NCI-H2107 treated with DMSO at 0.1 percent for 48 hours (cell line): ENCODE data around the gene ACTRT1.

Source experiments
- DNase-seq: peaks from one replicate; lab custom pipeline; 2025; ENCODE audit not compliant: unreplicated experiment; lab: John Stamatoyannopoulos, UW

Gene ACTRT1

DNA sequence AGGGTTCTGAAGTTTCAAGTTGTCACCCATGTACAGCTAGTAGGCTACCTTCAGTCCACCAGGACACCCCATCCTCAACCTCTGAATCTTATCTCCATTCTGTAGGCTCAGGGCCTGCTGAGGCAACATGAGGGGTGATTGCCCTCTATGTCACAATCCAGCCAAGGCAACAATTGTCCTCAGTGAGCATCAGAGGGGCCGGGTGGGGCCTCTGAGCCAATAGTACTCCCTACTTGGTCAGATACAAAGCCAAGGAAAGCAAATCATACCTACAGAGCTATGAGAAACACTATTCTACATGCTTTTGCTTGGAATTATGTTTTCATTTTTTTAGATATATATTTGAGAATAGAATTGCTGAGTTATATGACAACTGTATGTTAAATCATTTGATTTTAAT lies at the start of gene ACTRT1:
Gene ACTRT1 (minus strand): TSS at position 101 of the 400 bp plus-strand sequence. CDS start 197 bp downstream, outside the sequence.
- no peak for DNase-seq

GRCh38 chrX:128078545-128078944 lies 26.3 kb upstream of the ACTRT1 start:
- DNase-seq = no peak

GRCh38 chrX:128057421-128057820 lies 5.2 kb upstream of the ACTRT1 start:
- DNase-seq = no peak

GRCh38 chrX:128051526-128051925 lies 677 bp downstream of the ACTRT1 start:
- no peak for DNase-seq

GRCh38 chrX:128035318-128035717 lies 16.9 kb downstream of the ACTRT1 start:
- no peak for DNase-seq

DNA sequence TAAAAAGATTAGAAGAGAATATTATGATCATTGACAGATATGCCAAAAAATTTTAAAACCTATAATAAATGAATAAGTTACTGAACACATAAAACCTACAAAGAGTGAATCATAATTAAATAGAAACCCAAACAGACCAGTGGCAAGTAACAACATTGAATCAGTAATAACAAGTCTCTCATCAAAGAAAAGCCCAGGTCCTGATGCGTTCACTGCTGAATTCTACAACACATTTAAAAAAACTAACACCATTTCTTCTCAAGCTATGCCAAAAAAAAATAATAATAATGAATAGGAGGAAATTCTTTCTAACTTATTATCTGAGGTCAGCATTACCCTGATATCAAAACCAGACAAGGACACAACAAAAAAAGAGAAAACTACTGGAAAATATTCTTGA lies 30.6 kb downstream of the ACTRT1 start:
- no peak for DNase-seq

- DNase-seq = no peak
Measured at GRCh38 chrX:128020701-128021100, 31.5 kb downstream of the ACTRT1 start.

DNA sequence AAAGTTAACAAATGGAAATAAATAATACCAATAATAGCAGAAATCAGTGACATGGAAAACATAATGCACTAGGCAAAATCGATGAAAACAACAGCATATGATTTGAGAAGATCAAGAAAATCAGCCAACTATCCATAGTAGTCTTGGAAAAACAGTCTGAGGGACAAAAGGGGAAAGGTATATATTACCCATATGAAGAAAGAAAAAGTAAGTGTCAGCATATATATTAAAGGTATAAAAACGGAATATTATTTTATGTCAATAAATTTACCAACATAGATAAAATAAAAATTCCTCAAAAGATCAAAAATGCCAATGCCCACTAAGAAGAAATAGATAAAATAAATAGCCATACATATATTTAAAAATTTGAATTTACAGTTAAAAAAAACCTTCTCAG lies 33.0 kb downstream of the ACTRT1 start:
- DNase-seq = no peak

DNA sequence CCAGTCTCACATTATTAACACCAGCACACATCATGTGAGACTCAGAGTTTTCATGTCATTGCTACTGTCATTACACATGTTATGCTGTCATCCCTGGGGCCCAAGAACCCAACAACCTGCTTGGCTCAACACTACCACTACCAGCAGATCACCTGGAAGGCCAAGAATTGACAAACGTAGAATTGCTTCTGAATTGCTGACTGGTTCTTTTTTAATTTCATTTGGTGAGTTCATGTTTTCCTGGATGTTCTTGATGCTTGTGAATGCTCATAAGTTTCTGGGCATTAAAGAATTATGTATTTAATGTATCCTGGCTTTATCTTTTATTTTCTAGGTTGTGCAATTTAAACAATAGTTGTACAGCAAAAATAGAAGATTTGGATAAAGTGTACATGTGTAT lies 40.2 kb downstream of the ACTRT1 start:
- DNase-seq = no peak

- DNase-seq = no peak
Measured at GRCh38 chrX:128007882-128008281, 44.3 kb downstream of the ACTRT1 start.
